Chondrocyte (in vitro differentiated cells): Measurements from ENCODE around the gene FAM163B. TPM values are rescaled to one million over a fixed set of nuclear protein-coding genes. Genes with fewer than 3 reads are reported as not detected.

Experiments
- DNase-seq: peaks from one replicate; pipeline ENCODE4 v3.0.0; 2021; ENCODE audit warnings: mixed read lengths, low spot score
- H3K27ac Mint-ChIP-seq: one replicate; pipeline ENCODE4 v1.8.0; 2021; ENCODE audit warnings: mild to moderate bottlenecking, moderate library complexity, mixed read lengths; ENCODE audit not compliant: unreplicated experiment
- H3K27me3 Mint-ChIP-seq: 2 replicates; pipeline ENCODE4 v1.8.0; 2021; ENCODE audit warnings: low read depth, mixed read lengths
- H3K36me3 Mint-ChIP-seq: 2 replicates; pipeline ENCODE4 v1.8.0; 2021; ENCODE audit warnings: low read depth, mixed read lengths
- H3K4me1 Mint-ChIP-seq: 2 replicates; pipeline ENCODE4 v1.8.0; 2021; ENCODE audit warnings: low read depth, mild to moderate bottlenecking, mixed read lengths
- H3K4me3 Mint-ChIP-seq: one replicate; pipeline ENCODE4 v1.8.0; 2021; ENCODE audit warnings: mild to moderate bottlenecking, moderate library complexity, mixed read lengths; ENCODE audit not compliant: unreplicated experiment
- H3K9me3 Mint-ChIP-seq: 2 replicates; pipeline ENCODE4 v1.8.0; 2021; ENCODE audit warnings: low read depth, mixed read lengths
- total RNA-seq: library from RNA; stranded (reverse); gene quantifications from 3 replicates; pipeline ENCODE4 v1.2.1, GENCODE V29; 2021
- TF ChIP-seq, protein P1 (sequence below): fragments of 200-600 bp; sonication (generic); IDR thresholded peaks from 2 replicates; pipeline ENCODE4 v1.5.0; 2021; ENCODE audit warnings: antibody characterized with exemption, mild to moderate bottlenecking, moderate library complexity

Gene FAM163B
- total RNA-seq, 1 donor from 2014 or later: not detected

DNA sequence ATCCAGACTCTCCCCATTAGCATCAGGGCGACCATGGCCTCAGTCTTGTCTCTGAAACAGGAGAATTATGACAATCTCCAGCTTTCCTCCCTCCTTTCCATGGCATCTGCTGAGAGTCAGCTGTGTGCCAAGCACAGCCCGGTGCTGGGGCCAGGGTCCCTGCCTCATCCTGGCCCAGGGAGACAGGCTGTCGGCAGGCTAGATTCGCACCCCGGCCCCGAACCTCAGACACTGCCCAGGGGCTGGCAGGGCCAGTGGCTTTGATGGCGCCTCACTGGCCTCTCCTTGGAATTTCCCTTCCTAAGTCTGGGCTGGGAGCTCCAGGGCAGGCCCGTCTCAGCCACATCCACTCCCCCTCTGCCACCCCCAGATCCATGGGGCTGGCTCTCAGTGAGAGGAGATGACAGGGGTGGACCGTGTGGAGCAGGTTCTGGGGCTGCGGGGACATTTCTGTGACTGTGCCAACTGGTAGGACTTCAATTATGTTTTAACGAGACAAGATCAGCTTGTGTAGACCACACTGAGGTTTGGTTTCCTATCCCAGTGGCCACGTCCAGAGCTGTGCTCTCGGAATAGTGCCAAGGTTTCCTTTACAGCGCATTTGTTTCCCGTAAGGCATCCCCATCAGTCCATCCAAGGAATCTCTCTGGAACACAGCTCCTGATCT, 15.5 kb downstream of the FAM163B start:
- Mint-ChIP-seq H3K27me3 (peaks cover 20% of the 10 kb centered on the region), H3K4me1 (no peaks in the 10 kb centered on the region), H3K9me3 (peaks cover 21% of the 10 kb centered on the region), H3K36me3 (peaks cover 7% of the 10 kb centered on the region), H3K27ac (no peak overlapping the region), H3K4me3 (no peak overlapping the region)
- TF ChIP-seq, protein P1, sequence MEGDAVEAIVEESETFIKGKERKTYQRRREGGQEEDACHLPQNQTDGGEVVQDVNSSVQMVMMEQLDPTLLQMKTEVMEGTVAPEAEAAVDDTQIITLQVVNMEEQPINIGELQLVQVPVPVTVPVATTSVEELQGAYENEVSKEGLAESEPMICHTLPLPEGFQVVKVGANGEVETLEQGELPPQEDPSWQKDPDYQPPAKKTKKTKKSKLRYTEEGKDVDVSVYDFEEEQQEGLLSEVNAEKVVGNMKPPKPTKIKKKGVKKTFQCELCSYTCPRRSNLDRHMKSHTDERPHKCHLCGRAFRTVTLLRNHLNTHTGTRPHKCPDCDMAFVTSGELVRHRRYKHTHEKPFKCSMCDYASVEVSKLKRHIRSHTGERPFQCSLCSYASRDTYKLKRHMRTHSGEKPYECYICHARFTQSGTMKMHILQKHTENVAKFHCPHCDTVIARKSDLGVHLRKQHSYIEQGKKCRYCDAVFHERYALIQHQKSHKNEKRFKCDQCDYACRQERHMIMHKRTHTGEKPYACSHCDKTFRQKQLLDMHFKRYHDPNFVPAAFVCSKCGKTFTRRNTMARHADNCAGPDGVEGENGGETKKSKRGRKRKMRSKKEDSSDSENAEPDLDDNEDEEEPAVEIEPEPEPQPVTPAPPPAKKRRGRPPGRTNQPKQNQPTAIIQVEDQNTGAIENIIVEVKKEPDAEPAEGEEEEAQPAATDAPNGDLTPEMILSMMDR: no peak
- no peak for DNase-seq

GRCh38 chr9:133592731-133593409, 16.3 kb downstream of the FAM163B start:
- TF ChIP-seq, protein P1: peak; percentile 49
- H3K36me3 Mint-ChIP-seq: peaks cover 7% of the 10 kb centered on the region

DNA sequence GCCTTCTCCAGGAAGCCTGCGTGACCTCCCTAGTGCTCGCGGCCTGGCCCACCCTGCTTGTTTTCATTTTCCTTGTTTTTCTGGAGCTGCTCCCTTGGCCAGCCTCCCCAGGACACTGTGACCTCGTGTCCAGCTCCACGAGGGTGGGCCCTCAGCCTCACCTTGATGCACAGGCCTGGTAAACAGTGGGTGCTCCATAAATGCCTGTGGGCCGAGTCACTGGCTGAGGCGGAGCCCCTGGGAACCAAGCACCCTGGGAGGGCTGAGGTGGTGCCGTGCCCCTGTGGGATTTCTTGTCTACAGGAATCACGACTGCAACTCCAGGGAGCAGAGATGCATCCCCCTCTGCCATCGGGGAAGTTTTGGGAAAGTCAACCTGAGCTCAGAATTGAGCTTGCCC, 17.2 kb downstream of the FAM163B start:
- H3K36me3 Mint-ChIP-seq: peaks cover 1% of the 10 kb centered on the region
- H3K27ac Mint-ChIP-seq: no peak overlapping the region
- H3K27me3 Mint-ChIP-seq: peaks cover 18% of the 10 kb centered on the region
- H3K9me3 Mint-ChIP-seq: peaks cover 11% of the 10 kb centered on the region
- no peak overlapping the region for H3K4me3 Mint-ChIP-seq
- H3K4me1 Mint-ChIP-seq: no peaks in the 10 kb centered on the region
- no peak for DNase-seq
- TF ChIP-seq, protein P1: no peak

More at GRCh38 chr9:133592731-133593409, 16.3 kb downstream of the FAM163B start:
- Mint-ChIP-seq H3K4me3 (no peak overlapping the region), H3K4me1 (no peaks in the 10 kb centered on the region), H3K27me3 (peaks cover 20% of the 10 kb centered on the region), H3K9me3 (peaks cover 19% of the 10 kb centered on the region), H3K27ac (no peak overlapping the region)
- DNase-seq: no peak

GRCh38 chr9:133591116-133591910, 17.9 kb downstream of the FAM163B start:
- DNase-seq: no peak
- no peak overlapping the region for H3K27ac Mint-ChIP-seq
- peaks cover 5% of the 10 kb centered on the region for H3K9me3 Mint-ChIP-seq
- TF ChIP-seq, protein P1: no peak
- H3K4me3 Mint-ChIP-seq: no peak overlapping the region
- no peaks in the 10 kb centered on the region for H3K4me1 Mint-ChIP-seq
- H3K27me3 Mint-ChIP-seq: peaks cover 21% of the 10 kb centered on the region
- H3K36me3 Mint-ChIP-seq: no peaks in the 10 kb centered on the region

DNA sequence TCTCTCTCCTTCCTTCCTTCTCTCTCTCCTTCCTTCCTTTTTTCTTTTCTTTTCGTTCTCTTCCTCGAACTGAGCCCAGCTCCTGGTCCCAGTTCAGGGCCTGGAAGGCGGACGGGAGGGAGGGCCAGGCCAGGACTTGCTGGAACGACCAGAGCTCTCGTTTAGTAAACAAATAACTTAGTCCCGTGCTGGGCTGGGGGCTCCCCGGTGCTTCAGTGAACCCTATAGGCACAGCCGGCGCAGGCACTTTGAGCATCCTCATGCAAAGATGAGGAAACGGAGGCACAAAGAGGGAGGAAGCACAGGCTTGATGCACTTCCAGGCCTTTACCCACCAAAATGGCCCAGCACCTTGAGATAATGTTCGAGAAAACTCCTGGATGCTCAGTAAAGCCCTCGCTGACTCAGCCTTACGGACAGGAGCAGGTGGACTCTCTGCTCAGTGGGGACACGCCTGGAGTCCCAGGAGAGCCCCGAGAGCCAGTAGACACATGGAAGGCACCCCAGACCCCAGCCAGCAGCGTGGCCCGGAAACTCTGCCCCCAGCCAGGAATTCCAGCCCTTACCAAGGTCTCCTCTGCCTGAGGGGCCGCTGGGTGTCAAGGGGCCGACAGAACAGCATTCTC, 18.8 kb downstream of the FAM163B start:
- H3K27ac Mint-ChIP-seq: no peak overlapping the region
- no peak overlapping the region for H3K4me3 Mint-ChIP-seq
- H3K9me3 Mint-ChIP-seq: peaks cover 3% of the 10 kb centered on the region
- no peak for DNase-seq
- peaks cover 26% of the 10 kb centered on the region for H3K27me3 Mint-ChIP-seq
- TF ChIP-seq, protein P1: no peak
- no peaks in the 10 kb centered on the region for H3K36me3 Mint-ChIP-seq
- H3K4me1 Mint-ChIP-seq: peaks cover 4% of the 10 kb centered on the region
